Erythroblast (primary cell): ENCODE measurements around the gene RAP1GAP.

Source experiments
- GATA1 ChIP-seq: IDR thresholded peaks from 2 replicates; pipeline ENCODE4 v1.6.1; 2011; ENCODE audit warnings: low read depth, mild to moderate bottlenecking, control low read depth, low read length, moderate library complexity
- POLR2A ChIP-seq: IDR thresholded peaks from 2 replicates; pipeline ENCODE4 v1.6.1; 2011; ENCODE audit warnings: mild to moderate bottlenecking, low read length

- TF ChIP-seq POLR2A (no peak), GATA1 (no peak)
These were observed 79.5 kb downstream of the RAP1GAP start for GRCh38 chr1:21589618-21590017.
